Activated CD8-positive, alpha-beta memory T cell treated with anti-CD3 and anti-CD28 coated beads for 4 hours (primary cell): ENCODE results near the gene UTRN.

Experiments used
- DNase-seq, 2 donors: peaks; one replicate each; pipeline ENCODE4 v3.0.0-alpha.2; 2020; ENCODE audit warnings: low read depth in 2 of 2

The UTRN gene

GRCh38 chr6:144283646-144284477 lies 1.3 kb upstream of the UTRN start:
- DNase-seq, result no peak

- no peak for DNase-seq
Measured at GRCh38 chr6:144284478-144284782, 705 bp upstream of the UTRN start.

GRCh38 chr6:144285548-144285797 lies 338 bp downstream of the UTRN start:
- DNase-seq, result no peak

- peak in 1 of 2 donors; percentile 20 for DNase-seq
Measured at GRCh38 chr6:144285798-144286502, 815 bp downstream of the UTRN start.

- DNase-seq, result no peak
Measured at GRCh38 chr6:144286503-144287393, 1.6 kb downstream of the UTRN start.

- no peak for DNase-seq
Measured at GRCh38 chr6:144289006-144289405, 3.9 kb downstream of the UTRN start.

- no peak for DNase-seq
Measured at GRCh38 chr6:144292372-144292771, 7.2 kb downstream of the UTRN start.

GRCh38 chr6:144294016-144294415 lies 8.9 kb downstream of the UTRN start:
- DNase-seq, result no peak

GRCh38 chr6:144295211-144295610 lies 10.1 kb downstream of the UTRN start:
- DNase-seq, result no peak

GRCh38 chr6:144295981-144296767 lies 11.0 kb downstream of the UTRN start:
- DNase-seq, result no peak

GRCh38 chr6:144296973-144297372 lies 11.8 kb downstream of the UTRN start:
- DNase-seq, result no peak

- DNase-seq, result no peak
Measured at GRCh38 chr6:144297511-144298100, 12.5 kb downstream of the UTRN start.

- no peak for DNase-seq
Measured at GRCh38 chr6:144298194-144298593, 13.1 kb downstream of the UTRN start.

GRCh38 chr6:144298916-144299315 lies 13.8 kb downstream of the UTRN start:
- DNase-seq, result no peak

GRCh38 chr6:144302701-144303372 lies 17.7 kb downstream of the UTRN start:
- no peak for DNase-seq

- no peak for DNase-seq
Measured at GRCh38 chr6:144304223-144304848, 19.2 kb downstream of the UTRN start.

GRCh38 chr6:144305567-144305966 lies 20.4 kb downstream of the UTRN start:
- no peak for DNase-seq

- no peak for DNase-seq
Measured at GRCh38 chr6:144305985-144306384, 20.9 kb downstream of the UTRN start.

GRCh38 chr6:144307880-144308279 lies 22.7 kb downstream of the UTRN start:
- no peak for DNase-seq

GRCh38 chr6:144310765-144311164 lies 25.6 kb downstream of the UTRN start:
- no peak for DNase-seq
